Thyroid gland (tissue), 4 donors: ENCODE measurements around the gene OVOL2.

ENCODE experiments used
- POLR2A ChIP-seq, 2 donors: fragments of 450-650 bp; IDR thresholded peaks; one replicate each; pipeline ENCODE4 v1.6.1; 2017; ENCODE audit warnings: antibody characterized with exemption in 2 of 2, mild to moderate bottlenecking in 2 of 2, moderate library complexity in 1 of 2
- TF ChIP-seq, protein P1 (sequence below), 6 experiments: fragments of 200-600 bp in 3 of 6; fragments of 450-650 bp in 3 of 6; sonication (generic) in 3 of 6; IDR thresholded peaks; one replicate each; pipeline ENCODE4 v1.5.1; 2016 to 2019; ENCODE audit warnings: antibody characterized with exemption in 6 of 6, mild to moderate bottlenecking in 2 of 6, inconsistent platforms in 1 of 6, moderate library complexity in 1 of 6

DNA sequence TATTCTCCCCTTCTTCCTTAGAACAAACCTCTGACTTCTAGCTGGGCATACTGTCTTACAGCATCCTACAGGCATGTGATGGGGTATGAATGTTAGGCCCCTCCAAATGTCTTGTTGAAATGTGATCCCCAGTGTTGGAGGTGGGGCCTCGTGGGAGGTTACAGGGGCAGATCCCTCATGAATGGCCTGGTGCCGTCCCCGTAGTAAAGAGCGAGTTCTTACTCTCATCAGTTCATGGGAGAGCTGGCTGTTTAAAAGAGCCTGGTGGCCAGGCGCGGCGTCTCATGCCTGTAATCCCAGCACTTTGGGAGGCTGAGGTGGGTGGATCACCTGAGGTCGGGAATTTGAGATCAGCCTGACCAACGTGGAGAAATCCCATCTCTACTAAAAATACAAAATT lies 15.5 kb downstream of the OVOL2 start:
- TF ChIP-seq, protein P1, sequence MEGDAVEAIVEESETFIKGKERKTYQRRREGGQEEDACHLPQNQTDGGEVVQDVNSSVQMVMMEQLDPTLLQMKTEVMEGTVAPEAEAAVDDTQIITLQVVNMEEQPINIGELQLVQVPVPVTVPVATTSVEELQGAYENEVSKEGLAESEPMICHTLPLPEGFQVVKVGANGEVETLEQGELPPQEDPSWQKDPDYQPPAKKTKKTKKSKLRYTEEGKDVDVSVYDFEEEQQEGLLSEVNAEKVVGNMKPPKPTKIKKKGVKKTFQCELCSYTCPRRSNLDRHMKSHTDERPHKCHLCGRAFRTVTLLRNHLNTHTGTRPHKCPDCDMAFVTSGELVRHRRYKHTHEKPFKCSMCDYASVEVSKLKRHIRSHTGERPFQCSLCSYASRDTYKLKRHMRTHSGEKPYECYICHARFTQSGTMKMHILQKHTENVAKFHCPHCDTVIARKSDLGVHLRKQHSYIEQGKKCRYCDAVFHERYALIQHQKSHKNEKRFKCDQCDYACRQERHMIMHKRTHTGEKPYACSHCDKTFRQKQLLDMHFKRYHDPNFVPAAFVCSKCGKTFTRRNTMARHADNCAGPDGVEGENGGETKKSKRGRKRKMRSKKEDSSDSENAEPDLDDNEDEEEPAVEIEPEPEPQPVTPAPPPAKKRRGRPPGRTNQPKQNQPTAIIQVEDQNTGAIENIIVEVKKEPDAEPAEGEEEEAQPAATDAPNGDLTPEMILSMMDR (IDR thresholded peaks at IDR 0.05) = no peak
- TF ChIP-seq POLR2A (IDR thresholded peaks at IDR 0.05) = no peak
